HTERT RPE-1 (cell line): Measurements from ENCODE around the gene CX3CL1.
"Not testable (repeated sequence)": the region's sequence is repeated elsewhere in the genome, so short reads cannot be mapped to it uniquely, and the experiment has no call there.

ENCODE experiments used
- in situ Hi-C: fragments of 300-500 bp; cut with MboI; formaldehyde crosslinking; loops from 4 replicates; pipeline ENCODE4 v1.14.3; 2020; ENCODE audit warnings: low sequenced_read_pairs

The CX3CL1 gene

GRCh38 chr16:57381791-57382534 is 9.7 kb downstream of the CX3CL1 start:
- in situ Hi-C loops = no loop called here

GRCh38 chr16:57382535-57383275 is 10.4 kb downstream of the CX3CL1 start:
- in situ Hi-C loops = no loop called here

DNA sequence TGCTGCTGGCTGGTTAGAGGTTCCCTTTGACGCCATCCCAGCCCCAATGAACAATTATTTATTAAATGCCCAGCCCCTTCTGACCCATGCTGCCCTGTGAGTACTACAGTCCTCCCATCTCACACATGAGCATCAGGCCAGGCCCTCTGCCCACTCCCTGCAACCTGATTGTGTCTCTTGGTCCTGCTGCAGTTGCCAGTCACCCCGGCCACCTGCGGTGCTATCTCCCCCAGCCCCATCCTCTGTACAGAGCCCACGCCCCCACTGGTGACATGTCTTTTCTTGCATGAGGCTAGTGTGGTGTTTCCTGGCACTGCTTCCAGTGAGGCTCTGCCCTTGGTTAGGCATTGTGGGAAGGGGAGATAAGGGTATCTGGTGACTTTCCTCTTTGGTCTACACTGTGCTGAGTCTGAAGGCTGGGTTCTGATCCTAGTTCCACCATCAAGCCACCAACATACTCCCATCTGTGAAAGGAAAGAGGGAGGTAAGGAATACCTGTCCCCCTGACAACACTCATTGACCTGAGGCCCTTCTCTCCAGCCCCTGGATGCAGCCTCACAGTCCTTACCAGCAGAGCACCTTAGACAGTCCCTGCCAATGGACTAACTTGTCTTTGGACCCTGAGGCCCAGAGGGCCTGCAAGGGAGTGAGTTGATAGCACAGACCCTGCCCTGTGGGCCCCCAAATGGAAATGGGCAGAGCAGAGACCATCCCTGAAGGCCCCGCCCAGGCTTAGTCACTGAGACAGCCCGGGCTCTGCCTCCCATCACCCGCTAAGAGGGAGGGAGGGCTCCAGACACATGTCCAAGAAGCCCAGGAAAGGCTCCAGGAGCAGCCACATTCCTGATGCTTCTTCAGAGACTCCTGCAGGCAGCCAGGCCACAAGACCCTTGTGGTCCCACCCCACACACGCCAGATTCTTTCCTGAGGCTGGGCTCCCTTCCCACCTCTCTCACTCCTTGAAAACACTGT is 11.3 kb downstream of the CX3CL1 start:
- in situ Hi-C loops = no loop called here

- in situ Hi-C loops = no loop called here
Measured at GRCh38 chr16:57384248-57385070, 12.2 kb downstream of the CX3CL1 start.

DNA sequence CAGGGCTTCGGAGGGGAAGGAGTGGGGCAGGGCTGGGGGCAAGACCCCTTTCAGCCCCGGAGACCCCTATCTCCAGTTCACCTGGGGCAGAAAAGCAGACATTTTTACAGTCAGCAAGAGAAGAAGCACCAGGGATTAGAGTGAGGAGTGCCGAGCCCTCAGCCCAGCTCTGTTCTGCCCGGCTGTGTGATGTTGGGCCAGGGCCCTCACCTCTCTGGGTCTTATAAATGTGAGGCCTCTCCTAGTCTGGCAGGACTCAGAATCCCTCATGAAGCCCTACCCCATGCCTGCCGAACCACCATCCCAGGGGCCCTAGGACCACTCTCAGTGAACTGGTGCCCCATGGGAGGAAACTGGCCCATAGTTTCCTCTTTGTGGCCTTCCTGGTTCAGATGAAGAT is 12.8 kb downstream of the CX3CL1 start:
- in situ Hi-C loops = no loop called here

DNA sequence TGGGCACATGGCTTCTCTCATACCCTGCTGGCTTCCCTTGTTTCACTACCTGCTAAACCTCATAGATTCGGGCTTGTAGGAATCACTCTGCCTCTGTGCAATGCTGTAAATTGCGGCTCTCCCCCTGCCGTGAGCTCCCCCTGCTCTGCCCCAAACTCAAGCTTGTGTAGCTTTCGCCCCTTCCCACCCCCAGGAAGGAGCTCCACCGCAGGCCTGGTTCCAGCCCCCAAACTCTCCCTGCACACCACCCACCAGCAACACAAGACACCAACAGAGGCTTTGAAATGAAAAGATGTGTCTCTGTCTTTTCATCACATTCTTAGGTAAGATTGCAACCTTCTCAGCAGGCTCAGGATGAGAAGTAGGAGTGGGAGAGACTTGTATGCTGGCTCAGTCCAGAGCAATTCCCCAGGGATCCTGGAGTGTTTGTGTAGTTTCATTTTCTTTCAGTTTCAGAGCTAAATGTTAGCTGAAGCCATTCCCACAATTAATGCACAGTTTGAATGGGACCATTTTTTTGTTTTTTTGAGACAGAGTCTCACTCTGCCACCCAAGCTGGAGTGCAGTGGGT is 14.2 kb downstream of the CX3CL1 start:
- in situ Hi-C loops = no loop called here

GRCh38 chr16:57387598-57388354 is 15.5 kb downstream of the CX3CL1 start:
- in situ Hi-C loops = no loop called here

GRCh38 chr16:57388359-57389086 is 16.2 kb downstream of the CX3CL1 start:
- in situ Hi-C loops = no loop called here

DNA sequence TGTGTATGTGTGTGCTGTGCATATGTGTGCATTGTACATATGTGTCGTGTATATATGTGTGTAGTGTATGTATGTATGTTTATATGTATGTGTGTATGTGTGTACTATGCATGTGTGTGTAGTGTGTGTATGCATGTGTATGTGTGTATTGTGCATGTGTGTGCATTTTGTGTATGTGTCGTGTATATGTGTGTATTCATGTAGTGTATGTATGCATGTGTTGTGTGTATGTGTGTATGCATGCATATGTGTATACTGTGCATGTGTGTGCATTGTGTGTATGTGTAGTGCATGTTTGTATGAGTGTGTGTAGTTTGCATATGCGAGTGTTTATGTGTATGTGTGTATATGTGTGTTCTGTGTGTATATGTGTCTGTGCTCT is 16.8 kb downstream of the CX3CL1 start:
- in situ Hi-C loops = no loop called here

DNA sequence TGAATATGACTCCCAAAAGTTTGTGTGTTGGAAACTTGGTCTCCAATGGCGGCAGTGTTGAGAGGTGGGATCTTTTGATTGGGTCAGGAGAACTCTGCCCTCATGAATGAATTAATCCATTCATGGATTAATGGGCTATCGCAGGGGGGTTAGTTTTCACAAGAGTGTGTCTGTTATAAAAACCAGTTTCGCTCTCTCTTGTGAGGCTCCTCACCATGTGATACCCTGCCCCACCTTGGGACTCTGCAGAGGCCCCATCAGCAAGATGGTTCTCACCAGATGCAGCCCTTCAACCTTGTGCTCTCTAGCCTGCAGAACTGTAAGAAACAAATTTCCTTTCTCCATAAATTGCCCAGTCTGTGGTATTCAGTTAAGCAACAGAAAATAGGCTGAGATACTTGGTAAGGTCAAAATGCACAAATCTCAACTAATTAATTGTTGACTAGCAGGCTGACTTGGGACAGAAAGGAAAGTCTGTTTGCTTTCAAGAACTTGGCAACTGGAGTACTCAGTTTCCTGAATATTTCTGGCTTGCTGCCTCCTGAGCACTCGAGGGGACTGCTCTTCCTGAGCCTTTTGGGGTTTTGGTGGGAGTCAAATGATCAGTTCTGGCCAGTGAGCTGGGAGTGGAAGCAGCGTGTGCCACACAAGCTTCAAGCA is 18.5 kb downstream of the CX3CL1 start:
- in situ Hi-C loops = no loop called here

DNA sequence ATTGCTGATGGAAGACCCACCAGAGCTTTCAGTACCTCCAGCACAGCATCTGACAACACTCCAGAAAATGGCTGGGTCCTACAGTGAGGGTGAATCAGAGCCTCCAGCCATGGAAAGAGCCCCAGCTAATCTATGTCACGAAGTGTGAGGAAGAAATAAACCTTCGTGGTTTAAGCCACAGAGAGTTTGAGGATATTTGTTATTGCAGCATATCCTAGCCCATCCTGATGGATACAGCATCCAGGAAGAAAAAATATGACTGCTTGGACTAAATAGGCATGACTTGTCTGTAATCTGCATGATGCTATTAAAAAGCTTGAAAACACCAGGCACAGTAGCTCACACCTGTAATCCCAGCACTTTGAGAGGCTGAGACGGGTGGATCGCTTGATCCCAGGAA is 19.0 kb downstream of the CX3CL1 start:
- in situ Hi-C loops = no loop called here

DNA sequence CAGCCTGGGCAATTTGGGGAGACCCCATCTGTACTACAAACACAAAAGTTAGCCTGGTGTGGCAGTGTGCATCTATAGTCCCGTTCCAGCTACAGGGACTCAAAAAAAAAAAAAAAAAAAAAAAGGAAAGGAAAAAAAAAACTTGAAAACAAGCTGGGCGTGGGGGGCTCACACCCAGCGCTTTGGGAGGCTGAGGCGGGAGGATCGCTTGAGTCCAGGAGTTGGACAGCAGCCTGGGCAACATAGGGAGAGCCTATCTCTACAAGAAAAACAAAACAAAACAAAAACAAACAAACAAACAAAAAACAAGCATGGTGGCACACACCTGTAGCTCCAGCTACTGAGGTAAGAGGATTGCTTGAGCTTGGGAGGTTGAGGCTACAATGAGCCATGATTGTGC is 19.4 kb downstream of the CX3CL1 start:
- in situ Hi-C loops = no loop called here

DNA sequence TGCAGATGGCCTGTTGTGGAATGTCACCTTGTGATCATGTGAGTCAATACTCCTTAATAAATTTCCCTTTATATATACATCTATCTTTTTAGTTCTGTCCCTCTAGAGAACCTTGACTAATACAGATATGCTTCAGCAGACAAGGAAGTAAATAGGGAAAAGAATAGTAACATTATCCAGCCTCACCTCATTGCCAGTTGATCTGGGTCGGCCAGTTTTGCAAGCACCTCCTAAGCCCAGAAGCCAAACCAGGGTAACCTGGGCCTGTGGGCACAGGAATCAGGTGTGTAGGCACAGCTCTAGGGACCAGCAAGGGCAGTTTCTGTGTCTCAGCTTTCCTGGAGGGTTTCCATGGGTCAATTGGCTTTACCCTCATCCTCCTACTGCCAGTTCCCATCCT is 20.4 kb downstream of the CX3CL1 start:
- in situ Hi-C loops = no loop called here

GRCh38 chr16:57394444-57394843 is 22.2 kb downstream of the CX3CL1 start:
- in situ Hi-C loops = no loop called here

- in situ Hi-C loops = no loop called here
Measured at GRCh38 chr16:57395026-57395425, 22.7 kb downstream of the CX3CL1 start.

GRCh38 chr16:57396786-57397185 is 24.5 kb downstream of the CX3CL1 start:
- in situ Hi-C loops = no loop called here

DNA sequence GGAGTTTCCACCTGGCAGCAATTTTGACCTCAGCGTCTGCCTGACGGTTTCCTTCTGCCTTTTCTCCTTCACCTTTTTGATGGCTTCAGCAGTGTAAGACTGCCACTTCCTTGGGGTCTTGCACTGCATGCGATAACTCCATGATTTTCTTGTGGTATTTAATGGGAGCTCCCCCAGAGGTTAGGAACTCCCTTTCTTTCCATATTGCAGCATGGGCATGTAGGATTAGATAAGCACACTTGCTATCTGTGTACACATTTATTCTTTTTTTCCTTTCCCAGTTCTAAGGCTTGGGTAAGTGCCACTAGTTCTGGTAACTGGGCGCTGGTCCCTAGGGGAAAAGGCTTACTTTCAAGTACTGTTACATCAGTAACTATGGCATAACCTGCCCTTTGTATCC is 25.2 kb downstream of the CX3CL1 start:
- in situ Hi-C loops = not testable (repeated sequence)

DNA sequence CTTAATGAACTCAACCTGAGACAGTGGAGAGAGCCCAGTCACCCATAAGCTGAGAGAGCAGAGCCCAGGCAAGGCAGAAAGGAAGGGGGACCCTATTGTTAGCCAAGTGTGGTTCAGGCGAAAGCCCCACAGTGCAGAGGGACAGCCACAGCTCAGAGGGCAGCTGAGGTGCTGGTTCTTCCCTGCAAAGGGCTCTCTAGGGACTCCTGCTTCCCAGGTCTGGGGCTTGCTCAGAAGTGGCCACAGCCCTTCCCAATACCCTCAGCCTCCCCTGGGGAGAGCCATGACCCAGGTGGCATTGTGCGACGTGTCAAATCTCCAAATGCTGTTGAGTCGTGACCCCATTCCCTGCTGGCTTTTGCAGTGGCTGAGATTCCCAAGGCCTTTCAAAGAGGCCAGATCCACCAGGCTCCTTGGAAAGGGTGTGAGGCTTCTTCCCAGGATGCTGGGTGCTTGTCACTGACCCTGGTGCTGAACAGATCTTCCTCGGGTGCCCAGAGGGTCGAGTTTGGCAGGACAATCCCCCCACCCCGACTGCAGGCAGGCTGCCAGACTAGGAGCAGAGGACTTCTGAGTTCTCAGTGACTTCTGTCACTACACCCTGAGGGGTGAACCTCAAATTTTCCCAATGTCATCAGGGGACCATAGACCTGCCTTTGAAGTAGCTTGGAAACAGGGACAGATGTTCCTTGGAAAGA is 29.8 kb downstream of the CX3CL1 start:
- in situ Hi-C loops = no loop called here
